ENCODE results near the gene SLC13A2.

- no peak for TF ChIP-seq CTCF (IDR thresholded peaks at IDR 0.05)
- TF ChIP-seq POLR2AphosphoS5 (IDR thresholded peaks at IDR 0.05; ENCODE audit: low read depth, low read length): no peak
- no peak for TF ChIP-seq REST (IDR thresholded peaks at IDR 0.05; ENCODE audit: insufficient read depth in 1 of 2, low read depth in 2 of 2, low read length in 1 of 2)
Measured at GRCh38 chr17:28524476-28525424, 51.3 kb downstream of the SLC13A2 start.
